Lung microvascular endothelial cell (primary cell): ENCODE measurements around the gene MPP2. TPM values are rescaled to one million over a fixed set of nuclear protein-coding genes. Genes with fewer than 3 reads are reported as not detected.

ENCODE experiments used
- total RNA-seq: library from RNA; depleted of rRNA; stranded (reverse); fragments of >200 nt; gene quantifications from 2 replicates; pipeline ENCODE4 v1.2.1, GENCODE V29; 2014

The MPP2 gene
- total RNA-seq, 1 donor from 2014 or later: under 0.01 TPM

Other genes with a start within 250 kb of the MPP2 start
- gene MEOX1, start 245.6 kb downstream of the MPP2 start, total RNA-seq: not detected in 2 replicates
- gene SOST, start 148.7 kb downstream of the MPP2 start, total RNA-seq: not detected in 2 replicates
- gene DUSP3, start 128.6 kb downstream of the MPP2 start, total RNA-seq: 41.6 and 76.2 TPM in 2 replicates
- not detected in 2 replicates for gene CFAP97D1, start 127.1 kb downstream of the MPP2 start, total RNA-seq
- 0.60 and 0.87 TPM in 2 replicates for gene MPP3, start 74.4 kb downstream of the MPP2 start, total RNA-seq
- gene CD300LG, start 60.4 kb downstream of the MPP2 start, total RNA-seq: under 0.01 TPM in 1 of 2 replicates, not detected in the other
- not detected in 2 replicates for gene PPY, start 34.9 kb upstream of the MPP2 start, total RNA-seq
- gene PYY, start 46.4 kb upstream of the MPP2 start, total RNA-seq: not detected in 2 replicates
- 2.0 and 5.0 TPM in 2 replicates for gene NAGS, start 97.1 kb upstream of the MPP2 start, total RNA-seq
- 65.2 and 77.2 TPM in 2 replicates for gene TMEM101, start 107.4 kb upstream of the MPP2 start, total RNA-seq
- gene LSM12, start 159.1 kb upstream of the MPP2 start, total RNA-seq: 18.7 and 20.9 TPM in 2 replicates
- gene G6PC3, start 163.2 kb upstream of the MPP2 start, total RNA-seq: 24.6 and 25.2 TPM in 2 replicates
- gene HDAC5, start 216.1 kb upstream of the MPP2 start, total RNA-seq: 28.2 and 32.9 TPM in 2 replicates
- 0.99 and 1.5 TPM in 2 replicates for gene HROB, start 234.4 kb upstream of the MPP2 start, total RNA-seq